Measurements from ENCODE around the gene B4GALT4.

Gene B4GALT4

DNA sequence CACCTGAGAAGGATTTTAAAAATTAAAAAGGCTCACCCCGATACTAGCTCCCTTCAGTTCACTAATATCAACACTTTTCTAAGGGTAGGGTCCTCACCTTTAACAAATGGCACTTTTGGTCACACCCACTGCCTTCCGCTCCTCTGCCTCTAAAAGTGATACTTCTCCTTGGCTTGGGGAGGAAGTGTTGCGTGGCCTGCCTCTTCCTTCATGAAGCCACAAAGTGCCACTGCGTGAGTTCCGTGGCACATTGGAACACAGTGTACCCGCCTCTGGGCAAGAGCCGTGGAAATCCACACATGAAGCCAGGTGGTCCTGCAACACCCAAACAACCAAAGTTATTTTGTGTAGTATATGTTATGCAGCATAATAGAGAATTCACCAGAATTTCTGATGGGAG, 3.9 kb downstream of the B4GALT4 start:
- DNase-seq: peak; percentile 30

DNA sequence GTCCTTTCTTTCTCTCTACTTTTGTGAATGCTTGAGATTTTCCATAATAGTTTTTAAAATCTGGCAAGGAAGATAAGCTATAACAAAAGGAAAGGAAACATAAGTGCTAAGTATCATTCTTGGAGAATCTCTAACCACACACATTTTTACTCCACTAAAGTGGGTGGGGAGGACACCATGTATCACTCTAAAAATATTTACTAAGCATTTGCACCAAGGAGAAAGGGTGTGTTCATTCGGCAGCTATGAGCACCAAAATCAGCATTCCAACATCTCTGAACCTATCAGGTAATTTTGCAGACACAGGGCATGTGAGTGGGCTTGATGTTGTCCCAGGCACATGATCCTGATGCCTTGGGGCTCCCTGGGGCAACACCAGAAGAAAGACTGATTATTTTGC, 5.5 kb downstream of the B4GALT4 start:
- DNase-seq: no peak

DNA sequence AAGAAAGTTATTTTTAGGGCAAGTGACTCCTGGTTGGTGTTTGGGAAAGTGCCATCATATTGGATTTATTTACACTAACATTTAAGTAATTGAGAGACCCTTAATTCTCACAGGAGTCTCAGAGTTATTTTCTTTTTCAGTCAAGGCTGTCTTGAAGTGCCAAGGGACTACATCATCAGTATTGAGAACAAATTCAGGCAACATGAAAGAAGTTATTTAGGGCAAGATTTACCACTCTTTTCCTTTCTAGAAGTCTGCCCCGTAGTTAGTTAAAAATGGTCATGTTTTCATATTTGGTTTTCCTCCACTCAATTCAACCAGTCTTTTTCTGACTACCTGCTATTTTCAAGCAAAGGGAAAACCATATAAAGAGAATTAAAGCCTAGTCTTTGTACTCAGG, 6.1 kb downstream of the B4GALT4 start:
- DNase-seq: no peak

DNA sequence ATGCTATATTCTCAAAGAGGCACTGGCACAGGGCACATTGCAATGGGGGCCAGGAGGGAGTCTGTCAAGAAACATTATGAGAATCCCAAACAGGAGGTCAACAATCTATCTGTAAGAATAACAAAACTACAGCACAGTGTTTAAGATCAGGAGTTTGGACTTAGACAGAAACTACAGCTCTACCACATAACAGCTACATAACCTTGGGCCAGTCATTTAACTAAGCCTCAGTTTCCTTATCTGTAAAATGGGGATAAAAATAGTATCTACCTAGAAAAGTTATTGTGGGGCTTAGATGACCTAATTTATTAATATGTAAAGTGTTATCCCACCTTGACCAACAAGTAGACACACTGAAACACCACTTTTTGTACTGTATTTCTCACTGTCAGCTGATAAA, 9.9 kb downstream of the B4GALT4 start:
- DNase-seq: no peak

DNA sequence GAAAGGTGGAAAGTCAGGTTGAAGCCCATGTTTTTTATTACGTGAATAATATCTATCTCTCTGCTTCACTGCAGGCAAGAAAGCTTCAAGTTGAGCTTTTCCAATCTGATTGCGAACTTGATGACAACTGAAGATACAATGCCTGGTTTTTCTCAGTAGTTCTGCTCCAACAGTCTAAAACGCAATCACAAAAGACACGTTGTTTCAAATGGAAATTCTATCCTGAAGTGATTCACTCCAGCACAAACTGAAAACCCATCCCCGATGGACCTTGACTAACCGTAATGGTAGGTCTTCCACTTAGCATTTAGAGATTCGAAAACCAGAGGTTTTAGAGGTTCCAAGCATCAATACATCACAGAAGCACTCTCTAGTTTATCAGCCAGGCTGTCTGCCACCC, 10.6 kb downstream of the B4GALT4 start:
- DNase-seq: no peak

DNA sequence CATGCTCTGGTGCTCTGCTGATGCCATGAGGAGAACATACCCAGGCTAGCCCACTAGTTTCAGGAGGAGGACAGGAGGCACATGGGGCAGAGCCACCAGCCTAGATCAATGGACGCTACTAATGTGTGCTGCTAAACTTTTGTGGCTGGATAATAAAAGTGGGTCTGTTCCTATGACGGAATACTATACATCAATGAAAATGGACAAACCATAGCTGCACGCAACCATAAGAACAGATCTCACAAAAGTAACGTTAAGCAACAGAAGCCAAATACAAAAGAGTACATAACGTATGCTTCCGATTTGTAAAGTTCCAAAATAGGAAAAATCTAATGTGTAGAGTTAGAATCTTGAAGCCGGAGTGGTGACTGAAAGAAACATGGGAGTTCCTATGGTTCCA, 11.5 kb downstream of the B4GALT4 start:
- no peak for DNase-seq

DNA sequence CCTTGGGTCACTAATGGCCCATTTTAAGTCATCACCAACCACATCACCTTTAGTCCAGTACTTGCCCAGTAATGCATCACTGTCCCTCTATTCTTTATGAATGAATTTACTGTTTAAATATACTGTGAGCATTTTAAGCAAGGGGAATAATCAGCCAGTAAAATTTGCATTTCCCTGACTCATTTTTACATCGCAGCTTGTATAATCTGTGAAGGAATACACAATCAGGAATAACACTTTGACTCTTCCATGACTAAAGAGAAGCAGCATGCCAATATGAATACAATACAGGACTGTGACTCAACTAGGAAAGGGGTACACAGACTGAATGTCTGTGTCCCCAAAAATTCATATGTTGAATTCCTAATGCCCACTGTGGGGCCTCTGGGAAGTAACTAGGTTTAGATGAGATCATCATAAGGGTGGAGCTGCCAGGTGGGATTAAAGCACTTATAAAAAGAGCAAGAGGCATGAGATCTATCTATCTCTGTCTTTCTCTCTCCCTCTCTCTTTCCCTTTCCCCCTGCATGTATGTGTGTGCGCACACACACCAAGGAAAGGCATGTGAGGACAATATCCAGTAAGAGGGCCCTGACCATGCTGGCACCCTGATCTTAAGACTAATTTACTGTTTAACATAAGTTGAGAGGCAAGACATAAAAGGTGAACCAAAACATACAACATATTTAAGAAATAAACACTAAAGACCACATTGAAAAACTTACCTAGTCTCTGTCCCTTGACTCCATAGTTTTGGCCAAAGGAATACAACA, 12.1 kb downstream of the B4GALT4 start:
- no peak for DNase-seq

DNA sequence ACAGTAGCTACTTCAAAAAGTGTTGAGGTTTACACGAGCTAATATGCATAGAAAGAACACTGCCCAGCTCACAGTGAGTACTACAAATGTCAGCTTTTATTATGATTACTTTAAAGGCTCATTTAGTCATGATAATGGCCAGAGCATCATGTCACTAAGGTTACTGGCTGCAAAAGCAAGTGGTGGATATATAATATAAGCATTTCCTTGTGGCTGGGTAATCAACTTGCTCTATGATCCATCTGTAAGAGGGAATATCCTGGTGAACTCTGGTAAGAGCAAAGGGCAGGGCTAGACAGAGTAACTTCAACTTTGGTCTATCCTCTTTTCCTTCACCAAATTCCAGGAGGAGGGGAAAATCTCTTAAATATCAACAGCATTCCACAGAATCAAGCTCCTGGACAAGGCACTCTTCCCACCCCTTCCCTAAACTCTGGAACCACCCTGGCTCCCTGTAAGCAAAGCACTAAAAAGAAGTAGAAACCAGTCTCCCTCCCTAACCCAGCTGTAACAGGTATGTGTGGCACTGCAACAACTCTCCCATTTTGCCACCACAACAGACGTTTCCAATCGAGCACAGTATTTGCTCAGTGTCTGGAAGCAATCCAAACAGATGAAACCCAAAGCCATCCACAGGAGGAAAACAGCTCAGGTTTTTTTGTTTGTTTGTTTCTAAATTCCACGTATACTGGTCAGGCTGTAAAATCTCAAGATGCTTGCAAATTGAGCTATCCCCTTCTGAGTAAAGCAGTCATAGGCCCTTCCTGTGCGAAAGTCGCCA, 13.4 kb downstream of the B4GALT4 start:
- no peak for DNase-seq

DNA sequence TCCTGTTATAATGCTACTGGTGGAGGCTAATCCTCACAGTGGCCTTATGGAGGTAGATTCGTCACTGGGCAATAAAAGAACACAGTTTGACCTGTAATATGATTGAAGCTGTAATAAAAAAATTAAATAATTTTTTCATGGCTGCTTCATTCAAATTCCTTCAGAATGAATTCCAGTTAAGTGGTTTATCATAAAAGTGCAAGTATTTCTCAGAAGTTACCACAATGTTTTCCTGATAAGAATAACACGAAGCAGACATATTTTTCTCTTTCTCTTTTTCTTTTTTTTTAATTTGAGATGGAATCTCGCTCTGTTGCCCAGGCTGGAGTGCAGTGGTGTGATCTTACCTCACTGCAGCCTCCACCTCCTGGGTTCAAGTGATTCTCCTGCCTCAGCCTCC, 15.6 kb downstream of the B4GALT4 start:
- DNase-seq: no peak

DNA sequence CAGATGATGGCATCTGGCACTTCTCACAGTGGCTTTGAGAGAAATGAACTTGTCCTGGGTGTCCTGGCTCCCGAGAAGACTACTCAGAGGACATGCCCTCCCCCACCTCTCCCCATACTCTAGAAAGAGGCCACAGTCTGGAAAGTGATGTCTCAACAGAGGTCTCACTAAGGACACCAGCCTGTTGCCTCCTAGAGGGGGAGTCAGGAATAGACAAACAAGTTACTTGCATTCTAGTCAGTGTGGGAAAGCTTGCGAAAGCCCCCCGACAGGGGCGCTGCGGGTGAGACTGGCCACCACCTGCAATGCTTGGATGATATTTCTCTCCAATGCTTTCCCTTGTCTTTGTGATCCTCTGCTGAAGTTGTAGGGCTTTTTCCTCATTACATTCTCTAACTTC, 17.2 kb downstream of the B4GALT4 start:
- DNase-seq: no peak

DNA sequence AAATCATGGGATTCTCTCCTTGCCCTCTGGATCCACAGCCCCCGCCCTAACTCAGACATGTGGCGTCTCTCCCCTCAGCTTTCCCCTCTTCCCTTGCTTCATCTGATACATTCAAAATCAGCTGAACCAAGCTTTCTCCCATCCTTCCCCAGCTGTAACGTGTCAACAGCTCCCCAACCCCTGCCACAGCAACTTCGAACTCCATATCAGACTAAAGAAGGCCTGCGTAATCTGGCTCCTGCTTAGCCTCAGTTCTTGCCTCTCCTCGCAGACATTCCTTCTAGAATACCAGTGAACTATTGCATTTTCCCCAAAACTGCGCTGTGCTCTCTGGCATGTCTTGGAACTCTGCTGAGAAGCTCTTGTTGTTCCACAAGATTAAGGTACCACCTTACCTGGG, 18.3 kb downstream of the B4GALT4 start:
- no peak for DNase-seq

DNA sequence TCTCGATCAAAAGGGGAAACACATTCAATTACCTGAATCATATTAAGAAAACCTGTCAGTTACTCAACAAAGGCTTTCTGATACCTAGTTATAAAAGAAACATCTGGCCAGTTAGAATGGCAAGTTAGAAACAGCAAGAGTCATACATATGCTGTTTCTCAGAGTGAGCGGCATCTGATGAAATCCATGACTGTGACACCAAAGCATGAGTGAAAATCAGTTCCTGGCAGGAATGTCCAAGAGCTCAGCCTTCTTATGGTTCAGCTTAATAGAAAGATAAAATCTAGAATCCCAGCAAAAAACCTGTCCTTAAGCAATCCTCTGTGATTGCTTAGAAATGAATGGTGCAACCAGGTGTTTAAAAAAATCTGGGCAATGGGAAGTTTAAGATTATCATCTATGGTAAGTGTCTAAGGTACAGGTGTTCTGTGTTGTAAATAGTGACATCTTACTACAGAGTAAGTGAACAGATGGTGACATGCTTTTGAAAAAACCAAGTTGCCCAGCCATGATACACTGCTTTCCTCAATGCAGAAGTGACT, 18.8 kb downstream of the B4GALT4 start:
- DNase-seq: no peak

DNA sequence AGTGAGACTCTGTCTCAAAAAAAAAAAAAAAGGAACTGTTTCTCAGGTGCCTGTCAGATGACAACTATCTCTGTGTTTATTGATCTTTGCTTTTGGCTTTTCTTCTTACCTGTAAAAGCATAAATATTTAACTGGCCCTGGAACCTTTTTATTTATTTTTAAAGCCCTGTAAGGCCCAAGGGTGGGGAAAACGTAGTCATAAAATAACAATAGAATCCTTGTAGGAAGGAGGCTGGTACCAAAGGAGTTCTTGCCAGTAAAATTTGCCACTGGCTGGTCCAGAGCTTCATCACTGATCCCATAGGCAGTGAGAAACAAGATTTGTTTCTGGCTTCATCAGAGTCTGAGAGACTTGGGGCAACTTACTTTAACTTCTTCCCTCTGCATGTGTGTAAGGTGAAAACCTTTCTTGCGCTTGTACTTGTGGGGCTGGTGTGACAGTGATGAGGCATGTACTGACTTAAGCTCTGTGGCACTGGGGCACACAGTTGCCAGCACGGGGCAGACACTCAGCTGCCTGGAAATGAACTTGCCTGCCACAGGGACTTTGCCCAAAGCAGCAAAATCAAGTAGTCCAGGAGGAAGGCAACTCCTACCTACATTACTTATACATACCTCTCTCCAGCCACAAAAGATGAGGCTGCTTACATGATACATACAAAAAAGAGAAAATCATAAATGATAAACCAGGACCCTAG, 19.6 kb downstream of the B4GALT4 start:
- no peak for DNase-seq

DNA sequence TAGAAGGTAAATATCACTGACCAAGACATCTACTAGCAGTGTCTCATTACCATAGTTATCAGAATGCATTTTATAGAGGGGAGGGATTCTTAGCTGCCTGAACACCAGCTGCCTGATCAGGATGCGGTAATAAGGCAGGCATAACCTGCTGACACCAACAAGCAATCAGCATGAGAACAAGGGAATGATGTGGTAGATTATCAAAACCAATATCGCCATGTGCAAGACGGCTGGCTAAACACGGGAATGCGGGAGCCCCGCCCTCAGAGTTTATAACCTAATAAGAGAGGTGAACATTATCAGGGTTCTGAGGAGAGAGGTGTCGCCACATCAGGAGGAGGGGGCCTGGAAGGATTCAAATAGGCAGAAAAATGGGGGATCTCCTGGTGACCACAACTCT, 20.5 kb downstream of the B4GALT4 start:
- DNase-seq: no peak

DNA sequence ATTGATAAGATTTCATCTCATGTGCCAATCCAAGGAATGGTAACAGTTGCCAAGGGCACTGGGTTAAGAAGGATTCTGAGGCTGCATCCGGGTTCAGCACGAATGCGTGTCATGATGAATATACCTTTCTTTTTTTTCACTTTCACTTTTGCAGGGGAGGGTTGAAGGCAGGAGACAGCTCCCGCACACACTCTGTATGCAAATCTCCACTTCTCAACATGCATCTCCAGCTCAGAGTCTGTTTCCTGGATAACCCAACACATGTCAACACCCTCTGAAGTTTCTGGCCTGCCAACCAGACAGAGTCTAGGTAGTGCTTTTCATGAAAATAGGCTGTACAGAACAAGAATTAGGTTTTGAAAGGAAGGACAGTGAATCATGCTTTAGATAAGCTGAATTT, 21.6 kb downstream of the B4GALT4 start:
- peak; percentile 45 for DNase-seq

DNA sequence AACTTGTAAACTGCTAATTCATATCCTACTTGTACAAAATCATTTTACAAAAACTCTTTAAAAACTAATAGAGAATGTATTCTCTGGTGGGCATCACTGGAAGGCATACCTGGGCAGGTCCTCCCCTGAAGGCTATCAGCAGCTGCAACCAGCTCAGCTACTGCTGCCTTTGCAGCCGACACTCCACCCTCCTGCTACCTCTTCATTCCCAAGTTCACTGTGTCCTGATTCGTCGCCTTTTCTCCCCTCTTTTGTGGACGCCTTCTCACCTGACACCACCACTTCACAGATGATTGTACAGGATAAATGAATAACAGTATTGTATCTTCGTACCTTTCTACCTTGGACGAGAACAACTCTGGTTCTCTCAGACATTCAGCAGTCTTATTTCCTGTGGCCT, 28.9 kb downstream of the B4GALT4 start:
- DNase-seq: no peak

DNA sequence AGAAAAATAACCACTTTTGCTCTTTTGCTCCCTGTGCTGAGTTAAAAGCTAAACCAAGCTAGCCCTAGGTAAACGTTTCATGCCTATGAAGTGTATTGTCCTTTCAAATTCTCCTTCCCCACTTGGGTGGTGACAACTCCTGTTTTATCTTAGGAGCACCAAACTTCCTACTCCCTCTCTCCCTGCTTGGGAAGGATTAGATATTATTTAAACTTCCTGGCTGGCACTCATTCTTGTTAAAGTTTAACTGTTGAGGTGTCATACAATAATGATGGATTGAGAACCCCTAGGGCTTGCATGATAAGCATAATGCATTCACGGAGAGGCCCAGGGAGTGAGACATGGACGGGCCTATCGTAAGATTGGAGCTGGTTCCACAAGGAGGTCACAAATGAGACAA, 29.5 kb downstream of the B4GALT4 start:
- DNase-seq: no peak

DNA sequence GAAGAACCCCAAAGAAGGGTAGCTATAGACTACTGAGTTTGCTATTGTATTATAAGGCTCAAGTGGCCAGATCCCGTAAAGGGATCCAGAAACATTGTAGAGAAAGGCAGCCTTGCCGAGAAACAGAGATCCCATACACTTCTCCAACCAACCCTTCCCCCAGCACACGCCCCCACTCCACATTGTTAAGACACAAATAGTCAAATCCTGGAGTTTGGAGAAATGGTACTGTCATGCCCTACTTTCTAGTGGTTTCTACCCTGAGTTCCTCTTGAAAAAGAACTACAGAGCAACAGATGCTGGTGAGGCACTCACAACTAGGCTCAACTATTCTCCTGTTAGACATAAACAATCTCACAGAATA, 33.2 kb downstream of the B4GALT4 start:
- no peak for DNase-seq

DNA sequence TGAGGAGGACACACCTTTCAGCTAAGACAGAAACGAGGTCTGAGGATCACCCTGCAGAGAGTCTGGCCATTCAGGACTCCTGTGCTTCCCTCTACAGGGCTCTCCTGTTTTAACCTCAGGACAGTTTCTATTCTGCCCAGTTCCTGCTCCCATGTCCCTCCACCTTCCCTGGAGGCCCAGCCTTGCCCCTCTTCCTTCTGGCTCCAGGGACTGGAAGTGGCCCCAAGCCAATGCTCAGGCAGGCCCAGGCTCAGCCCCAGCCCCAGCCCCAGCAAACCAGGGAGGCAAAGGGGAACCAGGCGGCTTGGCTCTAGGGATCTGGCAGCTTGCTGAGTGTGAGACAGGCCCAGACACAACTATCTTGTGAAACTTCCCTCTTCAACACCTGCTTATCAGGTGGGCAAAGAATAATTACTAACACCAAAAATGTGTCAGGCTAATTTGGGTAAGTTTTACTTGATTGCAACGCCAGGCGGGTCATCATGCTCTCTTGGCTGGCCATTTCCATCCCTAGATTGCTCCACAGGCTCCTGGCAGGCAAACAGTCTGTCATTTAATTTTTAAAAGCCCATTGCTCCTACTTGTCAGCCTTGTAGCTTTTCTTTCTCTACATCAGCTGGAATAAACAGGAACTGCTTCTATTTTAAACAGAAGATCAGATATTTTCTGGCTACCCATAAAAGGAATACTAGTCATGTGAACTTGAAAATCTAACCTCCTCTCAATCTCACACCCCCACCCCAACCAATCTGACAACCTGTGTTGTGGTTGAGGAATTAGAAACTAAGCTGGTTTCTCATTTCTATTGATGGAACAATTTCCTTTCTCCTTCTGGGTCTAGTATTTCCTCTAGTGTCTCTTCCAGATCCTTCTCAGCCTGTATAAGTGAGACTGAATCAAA, 33.8 kb downstream of the B4GALT4 start:
- DNase-seq: no peak

DNA sequence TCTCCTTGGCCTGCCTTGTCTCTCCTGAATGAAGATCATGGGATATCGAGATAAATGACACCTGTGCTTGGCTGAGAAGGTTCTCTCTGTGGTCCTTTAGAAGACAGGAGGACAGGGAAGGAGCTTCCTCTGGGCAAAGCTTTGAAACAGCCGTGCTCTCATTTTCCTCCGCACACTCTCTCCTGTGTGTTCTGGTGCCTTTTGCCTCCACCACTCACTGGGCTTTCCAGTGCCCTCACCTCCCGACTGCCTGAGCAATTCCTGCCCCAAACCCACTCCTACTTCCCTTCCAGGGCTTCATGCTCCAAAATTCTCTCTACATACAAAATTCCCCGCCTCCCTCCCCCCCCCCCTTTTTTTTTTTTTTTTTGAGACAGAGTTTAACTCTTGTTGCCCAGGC, 35.0 kb downstream of the B4GALT4 start:
- DNase-seq: no peak

DNA sequence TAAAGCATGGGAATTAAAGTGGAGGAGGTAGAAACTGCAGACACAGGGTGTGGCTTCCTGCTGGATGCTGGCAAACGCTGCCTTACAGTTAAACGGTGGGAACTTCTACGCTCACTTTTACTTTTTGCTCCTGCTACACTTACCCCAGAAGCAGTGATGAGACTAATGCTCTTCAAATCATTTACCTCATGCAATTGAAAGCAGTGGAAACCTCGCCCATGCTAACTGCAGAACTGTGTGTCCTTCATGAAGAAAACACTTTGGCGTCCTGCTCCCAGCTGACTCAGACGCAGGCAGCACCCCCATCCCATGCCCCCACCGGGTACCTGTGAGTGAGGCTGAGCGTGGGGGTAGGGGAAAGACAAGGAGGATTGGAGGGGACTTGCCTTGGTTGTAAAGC, 35.5 kb downstream of the B4GALT4 start:
- no peak for DNase-seq

DNA sequence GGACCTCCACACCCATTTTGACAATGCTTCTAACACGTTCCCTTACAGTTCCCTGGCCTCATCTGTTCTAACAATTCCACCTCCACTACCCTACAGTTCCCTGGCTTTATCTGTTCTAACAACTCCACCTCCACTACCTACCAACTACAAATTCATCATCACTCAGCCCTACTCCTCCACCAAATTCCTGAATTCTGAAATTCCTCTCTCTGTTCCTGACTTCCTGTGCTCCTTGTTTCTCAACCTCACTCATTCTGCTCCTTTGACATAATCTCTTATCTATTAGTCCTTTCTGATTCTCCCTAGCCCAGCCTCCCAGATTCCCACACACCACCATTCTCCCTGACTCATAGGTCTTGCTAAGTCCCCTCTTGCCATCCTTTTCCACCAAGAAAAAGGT, 44.8 kb downstream of the B4GALT4 start:
- DNase-seq: no peak

DNA sequence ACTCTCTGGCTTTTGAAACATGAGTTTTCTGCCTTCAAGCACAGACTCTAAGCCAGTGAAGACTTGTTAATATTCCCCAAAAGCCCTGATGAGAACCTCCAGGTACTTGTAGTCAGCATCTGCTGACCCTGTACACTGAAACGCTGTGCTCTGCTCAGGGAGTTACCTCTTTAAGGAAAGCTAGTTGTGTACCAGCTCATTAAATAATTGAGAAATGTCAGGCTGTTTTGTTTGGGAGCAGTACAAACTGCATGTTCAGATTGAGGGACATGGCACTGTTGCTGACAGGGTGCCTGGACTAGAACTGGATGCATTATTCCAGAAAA, 45.6 kb downstream of the B4GALT4 start:
- no peak for DNase-seq
